Gastroesophageal sphincter (tissue), 4 donors: ENCODE data around the gene CCDC85A. TPM values are rescaled to one million over a fixed set of nuclear protein-coding genes. Genes with fewer than 3 reads are reported as not detected.
"Not testable (repeated sequence)": the region's sequence is repeated elsewhere in the genome, so short reads cannot be mapped to it uniquely, and the experiment has no call there.

ENCODE experiments used
- ATAC-seq: fragments of 150-250 bp; one replicate; pipeline ENCODE4 v1.9.1; 2016; ENCODE audit warnings: mild to moderate bottlenecking, moderate library complexity
- H3K27ac ChIP-seq, 4 donors: fragments of 200-600 bp; sonication (generic) in 3 of 4; 1 replicate in 3 of 4; 2 replicates in 1 of 4; pipeline ENCODE4 v1.5.1; 2016 to 2019
- H3K27me3 ChIP-seq: fragments of 200-600 bp; sonication (generic); one replicate; pipeline ENCODE4 v1.5.1; 2019
- H3K36me3 ChIP-seq, 2 donors: fragments of 200-600 bp; sonication (generic); one replicate each; pipeline ENCODE4 v1.5.1; 2019; ENCODE audit warnings: control low read depth in 1 of 2
- H3K4me1 ChIP-seq, 3 donors: fragments of 200-600 bp; sonication (generic); 1 replicate in 2 of 3; 2 replicates in 1 of 3; pipeline ENCODE4 v1.5.1; 2016 to 2019; ENCODE audit warnings: control low read depth in 2 of 3
- H3K4me3 ChIP-seq, 2 donors: fragments of 200-600 bp; sonication (generic); one replicate each; pipeline ENCODE4 v1.5.1; 2019; ENCODE audit warnings: mild to moderate bottlenecking in 1 of 2, moderate library complexity in 1 of 2
- H3K9me3 ChIP-seq, 3 donors: fragments of 200-600 bp; sonication (generic); one replicate each; pipeline ENCODE4 v1.5.1; 2017 to 2019; ENCODE audit warnings: control low read depth in 2 of 3
- EP300 ChIP-seq: sonication (generic); formaldehyde crosslinking; IDR thresholded peaks from one replicate; pipeline ENCODE4 v1.6.1; 2017; ENCODE audit warnings: antibody characterized with exemption, mild to moderate bottlenecking
- POLR2A ChIP-seq, 2 donors: fragments of 450-650 bp; IDR thresholded peaks; one replicate each; pipeline ENCODE4 v1.6.1; 2017; ENCODE audit warnings: antibody characterized with exemption in 2 of 2, mild to moderate bottlenecking in 2 of 2, moderate library complexity in 1 of 2
- POLR2AphosphoS5 ChIP-seq: sonication (generic); formaldehyde crosslinking; IDR thresholded peaks from one replicate; pipeline ENCODE4 v1.6.1; 2017; ENCODE audit warnings: antibody characterized with exemption
- WGBS, 2 donors: methylation state at CpG; one replicate each; pipeline ENCODE4 v1.1.5; 2018; ENCODE audit warnings: low coverage in 1 of 2; 5-methylcytosine and 5-hydroxymethylcytosine counted together
- total RNA-seq, 4 donors: library from RNA; depleted of rRNA; stranded (reverse); fragments of >200 nt; gene quantifications; one replicate each; pipeline ENCODE4 v1.1.0, GENCODE V29; 2016
- TF ChIP-seq, protein P1 (sequence below), 4 experiments: fragments of 200-600 bp in 2 of 4; fragments of 450-650 bp in 2 of 4; sonication (generic) in 1 of 4; IDR thresholded peaks; one replicate each; pipeline ENCODE4 v1.5.1; 2017 to 2019; ENCODE audit warnings: antibody characterized with exemption in 4 of 4, mild to moderate bottlenecking in 2 of 4, moderate library complexity in 2 of 4

CCDC85A gene
- total RNA-seq, 4 donors from 2014 or later, result 2.6 to 7.0 (median 4.8) TPM

DNA sequence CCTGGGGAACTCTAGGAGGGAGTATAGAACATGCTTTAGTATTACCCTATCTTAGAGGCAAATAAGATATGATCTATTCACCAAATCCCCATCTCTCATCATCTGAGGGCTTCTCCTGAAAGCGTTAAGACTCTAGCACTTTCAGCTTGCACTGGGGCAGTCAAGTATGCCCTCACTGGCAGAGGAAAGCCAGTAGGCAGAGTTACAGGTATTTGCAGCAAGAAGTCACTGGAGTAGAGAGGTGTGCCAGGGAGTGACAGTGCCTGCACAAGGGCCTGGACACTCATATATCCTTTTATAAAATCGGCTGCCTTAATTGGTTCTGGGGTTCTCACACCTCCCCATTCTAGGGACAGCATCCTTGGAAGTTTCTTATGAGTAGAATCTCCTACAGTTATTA is 31.9 kb upstream of the CCDC85A start:
- H3K9me3 ChIP-seq, result no peaks in the 10 kb centered on the region
- H3K36me3 ChIP-seq, result no peaks in the 10 kb centered on the region
- H3K27ac ChIP-seq, result no peak overlapping the region
- no peak for TF ChIP-seq POLR2A (IDR thresholded peaks at IDR 0.05)
- no peak for TF ChIP-seq POLR2AphosphoS5
- TF ChIP-seq EP300, result no peak
- TF ChIP-seq, protein P1, sequence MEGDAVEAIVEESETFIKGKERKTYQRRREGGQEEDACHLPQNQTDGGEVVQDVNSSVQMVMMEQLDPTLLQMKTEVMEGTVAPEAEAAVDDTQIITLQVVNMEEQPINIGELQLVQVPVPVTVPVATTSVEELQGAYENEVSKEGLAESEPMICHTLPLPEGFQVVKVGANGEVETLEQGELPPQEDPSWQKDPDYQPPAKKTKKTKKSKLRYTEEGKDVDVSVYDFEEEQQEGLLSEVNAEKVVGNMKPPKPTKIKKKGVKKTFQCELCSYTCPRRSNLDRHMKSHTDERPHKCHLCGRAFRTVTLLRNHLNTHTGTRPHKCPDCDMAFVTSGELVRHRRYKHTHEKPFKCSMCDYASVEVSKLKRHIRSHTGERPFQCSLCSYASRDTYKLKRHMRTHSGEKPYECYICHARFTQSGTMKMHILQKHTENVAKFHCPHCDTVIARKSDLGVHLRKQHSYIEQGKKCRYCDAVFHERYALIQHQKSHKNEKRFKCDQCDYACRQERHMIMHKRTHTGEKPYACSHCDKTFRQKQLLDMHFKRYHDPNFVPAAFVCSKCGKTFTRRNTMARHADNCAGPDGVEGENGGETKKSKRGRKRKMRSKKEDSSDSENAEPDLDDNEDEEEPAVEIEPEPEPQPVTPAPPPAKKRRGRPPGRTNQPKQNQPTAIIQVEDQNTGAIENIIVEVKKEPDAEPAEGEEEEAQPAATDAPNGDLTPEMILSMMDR (IDR thresholded peaks at IDR 0.05), result no peak
- peaks cover 3% of the 10 kb centered on the region for H3K27me3 ChIP-seq
- no peak overlapping the region for H3K4me3 ChIP-seq
- 53 to 80% methylated on average over 1 to 2 of the region's 2 CpGs for WGBS, 2 donors
- no peak for ATAC-seq
- H3K4me1 ChIP-seq, result no peaks in the 10 kb centered on the region

DNA sequence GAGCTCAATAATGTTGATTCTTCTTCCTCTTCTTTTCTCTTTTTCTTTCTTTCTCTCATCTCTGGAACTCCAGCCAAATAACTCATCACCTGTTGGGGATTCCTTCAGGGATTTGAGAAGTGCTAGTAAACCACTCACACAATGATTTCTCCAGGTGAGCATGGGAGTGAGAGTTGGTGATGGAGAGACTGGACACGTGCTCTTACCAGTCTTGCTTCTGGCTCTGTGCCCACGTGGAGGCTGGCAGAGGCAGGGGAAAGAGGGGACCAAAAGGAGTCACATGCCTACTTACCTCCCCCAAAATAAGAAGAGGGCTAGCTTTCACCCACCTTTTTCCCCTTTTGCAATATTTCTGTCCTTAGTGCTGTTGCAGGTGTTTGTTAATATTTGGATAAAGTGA is 28.6 kb upstream of the CCDC85A start:
- TF ChIP-seq POLR2AphosphoS5 (no peak), POLR2A (IDR thresholded peaks at IDR 0.05) (no peak)
- TF ChIP-seq, protein P1 (IDR thresholded peaks at IDR 0.05), result no peak
- 25% methylated on average over 1 of the region's 2 CpGs; no CpG with 5 or more reads in 1 of the 2 donors for WGBS, 2 donors

DNA sequence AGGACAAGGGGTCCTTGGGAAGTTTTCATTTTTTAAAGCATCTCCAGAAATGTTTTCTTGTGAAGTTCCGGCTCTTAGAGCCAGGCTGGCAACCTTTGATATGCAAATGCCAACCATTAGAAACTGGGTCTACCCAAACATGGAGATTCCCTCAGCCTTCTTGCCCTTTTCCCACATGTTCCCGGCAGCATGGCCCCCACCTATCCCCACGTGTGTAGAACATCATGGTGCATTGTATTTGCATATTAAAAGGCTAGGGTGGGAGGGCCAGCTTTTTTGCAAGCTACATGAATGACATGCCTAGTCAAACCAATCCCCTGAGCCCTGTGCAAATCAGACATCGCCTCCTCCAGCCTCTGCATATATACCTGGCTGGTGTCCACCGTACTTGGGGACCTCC is 23.9 kb upstream of the CCDC85A start:
- H3K4me3 ChIP-seq, H3K27me3 ChIP-seq, H3K4me1 ChIP-seq, H3K36me3 ChIP-seq, H3K27ac ChIP-seq, H3K9me3 ChIP-seq, ATAC-seq: not testable (repeated sequence)
- WGBS, 2 donors, result 61% methylated on average over 3 to 4 of the region's 5 CpGs

More for the DNA sequence above, 28.6 kb upstream of the CCDC85A start:
- Histone ChIP-seq H3K27ac (no peak overlapping the region), H3K4me3 (no peak overlapping the region), H3K9me3 (no peaks in the 10 kb centered on the region), H3K27me3 (peaks cover 3% of the 10 kb centered on the region), H3K36me3 (no peaks in the 10 kb centered on the region), H3K4me1 (no peaks in the 10 kb centered on the region)
- no peak for ATAC-seq

DNA sequence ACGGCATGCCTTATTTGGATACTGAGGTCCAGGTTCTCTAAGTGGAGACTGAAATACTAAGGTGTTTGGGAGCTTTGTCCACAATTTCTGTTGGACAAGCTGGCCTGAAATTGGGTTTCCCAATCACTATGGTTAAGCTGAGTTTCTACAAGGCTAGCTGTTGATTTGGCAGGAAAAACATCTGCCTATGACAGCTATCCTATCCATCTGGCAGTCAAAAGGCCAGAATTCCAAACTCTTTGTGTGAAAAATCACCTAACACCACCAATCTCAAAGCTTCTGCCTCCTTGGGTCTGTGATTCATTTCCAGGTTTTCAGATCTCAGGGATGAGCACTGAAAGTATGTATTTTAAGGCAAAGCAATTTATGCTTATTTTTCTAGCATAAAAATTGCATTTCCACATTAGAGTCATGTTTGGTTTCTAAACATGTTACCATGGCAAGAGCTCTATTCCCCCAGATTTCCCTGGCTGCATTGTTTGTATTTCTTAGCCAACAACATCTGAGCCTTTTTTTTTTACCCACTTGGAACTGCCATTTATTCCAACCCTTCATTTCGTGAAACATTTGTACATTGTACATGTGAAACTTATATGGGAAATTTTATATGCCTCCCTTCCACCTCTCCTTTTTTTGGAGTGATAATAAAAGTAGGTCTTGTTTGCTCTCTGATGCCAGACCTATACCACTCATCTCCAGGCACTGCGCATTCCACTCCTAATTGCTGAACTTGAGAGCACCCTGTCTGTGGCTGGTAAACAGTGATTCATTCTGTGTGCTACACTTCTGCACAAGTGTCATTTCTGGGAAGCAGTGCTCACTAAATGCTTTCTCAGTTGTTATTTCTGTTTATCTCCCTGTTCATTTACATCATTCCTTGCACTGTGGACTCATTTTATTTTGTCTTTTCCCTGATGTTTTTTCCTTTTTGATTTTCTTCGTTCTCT is 15.9 kb upstream of the CCDC85A start:
- Histone ChIP-seq H3K4me1 (no peaks in the 10 kb centered on the region), H3K36me3 (no peaks in the 10 kb centered on the region), H3K27ac (no peak overlapping the region), H3K27me3 (peaks cover 17% of the 10 kb centered on the region), H3K4me3 (no peak overlapping the region), H3K9me3 (no peaks in the 10 kb centered on the region)
- no peak for TF ChIP-seq EP300
- TF ChIP-seq, protein P1 (IDR thresholded peaks at IDR 0.05), result no peak
- no peak for TF ChIP-seq POLR2AphosphoS5
- no peak for TF ChIP-seq POLR2A (IDR thresholded peaks at IDR 0.05)
- 72 to 73% methylated on average over 2 to 4 of the region's 4 CpGs for WGBS, 2 donors
- no peak for ATAC-seq

DNA sequence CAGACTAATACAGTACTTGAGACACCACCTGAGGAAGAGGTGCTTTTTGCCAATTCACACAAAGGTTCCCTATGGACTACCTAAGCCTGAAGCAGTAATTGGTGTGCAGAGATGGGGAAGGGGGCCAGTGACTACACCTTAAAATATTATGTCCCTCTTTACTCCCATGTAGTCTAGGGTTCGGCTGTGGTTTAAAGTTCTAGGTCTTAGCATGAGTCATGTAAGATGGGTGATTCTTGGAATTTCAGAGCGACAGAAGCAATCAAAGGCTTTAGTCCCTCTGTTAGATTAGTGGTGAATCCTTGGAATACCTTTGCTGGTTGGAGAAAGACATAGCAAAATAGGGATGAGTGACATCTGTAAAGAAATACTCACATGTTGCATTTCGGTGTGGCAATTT is 14.3 kb upstream of the CCDC85A start:
- no peak for ATAC-seq
- Histone ChIP-seq H3K9me3 (no peaks in the 10 kb centered on the region), H3K27me3 (peaks cover 17% of the 10 kb centered on the region), H3K27ac (no peak overlapping the region), H3K4me3 (no peak overlapping the region), H3K36me3 (no peaks in the 10 kb centered on the region), H3K4me1 (no peaks in the 10 kb centered on the region)
- WGBS, 2 donors, result 64 to 68% methylated on average over 2 of the region's 3 CpGs
- no peak for TF ChIP-seq POLR2AphosphoS5
- TF ChIP-seq POLR2A (IDR thresholded peaks at IDR 0.05), result no peak
- no peak for TF ChIP-seq EP300
- TF ChIP-seq, protein P1 (IDR thresholded peaks at IDR 0.05), result no peak
